IPS-18a (cell line): ENCODE data around the gene CDH2.

Source experiments
- H3K27ac ChIP-seq: one replicate; pipeline ENCODE4 v1.5.1; 2013; ENCODE audit warnings: low read length
- H3K27me3 ChIP-seq: one replicate; pipeline ENCODE4 v1.6.1; 2013; ENCODE audit warnings: mild to moderate bottlenecking, low read length; ENCODE audit not compliant: control insufficient read depth, insufficient read depth
- H3K36me3 ChIP-seq: one replicate; pipeline ENCODE4 v1.6.1; 2013; ENCODE audit warnings: low read depth, low read length; ENCODE audit not compliant: control insufficient read depth
- H3K4me1 ChIP-seq: one replicate; pipeline ENCODE4 v1.6.1; 2013; ENCODE audit warnings: low read depth, low read length; ENCODE audit not compliant: control insufficient read depth
- H3K4me3 ChIP-seq: one replicate; pipeline ENCODE4 v1.5.1; 2013; ENCODE audit warnings: low read length
- H3K9ac ChIP-seq: one replicate; pipeline ENCODE4 v1.6.1; 2013; ENCODE audit warnings: mild to moderate bottlenecking, low read length, moderate library complexity
- H3K9me3 ChIP-seq: one replicate; pipeline ENCODE4 v1.6.1; 2013; ENCODE audit warnings: low read depth, low read length; ENCODE audit not compliant: control insufficient read depth

The CDH2 gene

DNA sequence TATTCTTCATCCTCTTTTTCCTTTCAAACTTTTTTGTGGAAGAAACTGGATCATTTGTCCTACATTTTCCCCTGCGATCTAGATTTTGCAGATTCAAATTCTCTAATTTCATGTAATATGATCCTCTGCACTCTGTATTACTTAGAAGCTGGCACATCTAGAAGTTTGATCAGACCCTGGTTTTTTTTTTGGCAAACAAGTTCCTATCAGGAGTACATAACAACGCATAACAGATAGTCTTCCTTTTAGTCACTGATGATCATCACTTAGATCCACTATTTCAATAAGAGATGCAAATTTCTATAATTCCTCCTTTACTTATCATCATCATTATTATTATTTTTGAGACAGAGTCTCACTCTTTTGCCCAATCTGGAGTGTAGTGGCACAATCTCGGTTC lies 117.1 kb downstream of the CDH2 start:
- Histone ChIP-seq H3K9me3 (no peaks in the 10 kb centered on the region), H3K4me3 (no peak overlapping the region), H3K27me3 (no peaks in the 10 kb centered on the region), H3K9ac (no peak overlapping the region), H3K36me3 (no peaks in the 10 kb centered on the region), H3K4me1 (peaks cover 10% of the 10 kb centered on the region), H3K27ac (no peak overlapping the region)

DNA sequence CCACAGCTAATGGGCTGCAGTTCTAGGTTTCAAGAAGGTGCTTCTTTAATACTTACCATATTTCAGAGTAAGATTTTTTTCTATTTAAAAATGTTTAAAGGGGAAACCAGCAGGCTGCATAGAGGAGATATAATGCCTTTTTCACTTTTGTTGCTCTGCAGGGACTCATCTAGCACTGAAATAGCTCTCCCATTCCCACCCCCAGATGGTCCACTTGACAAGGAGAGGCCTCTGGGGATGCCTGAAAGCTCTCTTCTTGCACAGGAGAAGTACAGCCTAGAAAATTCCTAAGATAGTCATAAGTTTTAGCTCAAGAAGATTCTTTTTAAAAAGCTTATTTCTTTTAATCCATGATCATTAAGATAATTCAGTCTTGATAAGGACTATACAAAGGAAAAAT lies 126.4 kb downstream of the CDH2 start:
- Histone ChIP-seq H3K27me3 (no peaks in the 10 kb centered on the region), H3K4me3 (no peak overlapping the region), H3K4me1 (peaks cover 23% of the 10 kb centered on the region), H3K27ac (no peak overlapping the region), H3K9me3 (no peaks in the 10 kb centered on the region), H3K9ac (no peak overlapping the region), H3K36me3 (no peaks in the 10 kb centered on the region)

DNA sequence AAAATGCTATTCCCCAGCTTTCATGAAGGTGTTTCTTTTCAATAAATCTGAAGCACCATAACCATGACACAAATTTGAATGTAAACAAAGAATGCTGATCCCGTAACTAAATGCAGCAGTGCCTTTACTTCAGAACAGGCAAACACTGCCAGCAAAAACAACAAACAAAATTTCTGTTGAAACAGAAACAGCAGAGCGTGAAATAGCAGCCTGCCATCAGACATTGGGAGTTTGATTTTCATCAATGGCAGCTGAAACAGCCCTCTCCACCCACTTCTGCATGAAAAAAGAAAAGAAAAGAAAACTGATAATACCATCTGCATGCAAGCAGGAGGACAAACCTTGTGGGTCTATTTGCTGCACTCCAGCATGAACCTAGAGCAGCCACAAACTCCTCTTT lies 128.3 kb downstream of the CDH2 start:
- Histone ChIP-seq H3K9ac (no peak overlapping the region), H3K27ac (no peak overlapping the region), H3K27me3 (no peaks in the 10 kb centered on the region), H3K4me1 (peaks cover 30% of the 10 kb centered on the region), H3K4me3 (no peak overlapping the region), H3K36me3 (no peaks in the 10 kb centered on the region), H3K9me3 (no peaks in the 10 kb centered on the region)

DNA sequence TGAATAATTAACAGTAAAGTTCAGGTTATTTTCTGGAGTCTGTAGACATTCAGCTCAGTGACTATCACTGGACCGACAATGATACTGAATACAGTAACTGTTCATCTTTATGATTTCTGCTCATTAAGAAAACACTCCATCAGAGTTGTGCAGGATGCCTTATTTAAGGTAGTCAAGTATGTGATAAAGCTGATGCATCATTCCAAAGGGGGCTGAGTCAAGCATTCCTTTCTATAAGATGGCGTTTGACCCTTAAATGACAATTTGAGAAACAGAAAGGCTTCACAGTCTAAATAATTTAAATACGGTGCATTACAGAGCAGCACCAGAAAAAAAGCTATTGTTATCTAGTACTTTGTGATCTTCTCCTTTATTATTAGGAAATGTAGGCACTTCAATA lies 131.1 kb downstream of the CDH2 start:
- Histone ChIP-seq H3K4me3 (peak overlapping the region; percentile 28), H3K9me3 (no peaks in the 10 kb centered on the region), H3K9ac (no peak overlapping the region), H3K4me1 (peaks cover 30% of the 10 kb centered on the region), H3K27me3 (no peaks in the 10 kb centered on the region), H3K27ac (no peak overlapping the region), H3K36me3 (no peaks in the 10 kb centered on the region)

DNA sequence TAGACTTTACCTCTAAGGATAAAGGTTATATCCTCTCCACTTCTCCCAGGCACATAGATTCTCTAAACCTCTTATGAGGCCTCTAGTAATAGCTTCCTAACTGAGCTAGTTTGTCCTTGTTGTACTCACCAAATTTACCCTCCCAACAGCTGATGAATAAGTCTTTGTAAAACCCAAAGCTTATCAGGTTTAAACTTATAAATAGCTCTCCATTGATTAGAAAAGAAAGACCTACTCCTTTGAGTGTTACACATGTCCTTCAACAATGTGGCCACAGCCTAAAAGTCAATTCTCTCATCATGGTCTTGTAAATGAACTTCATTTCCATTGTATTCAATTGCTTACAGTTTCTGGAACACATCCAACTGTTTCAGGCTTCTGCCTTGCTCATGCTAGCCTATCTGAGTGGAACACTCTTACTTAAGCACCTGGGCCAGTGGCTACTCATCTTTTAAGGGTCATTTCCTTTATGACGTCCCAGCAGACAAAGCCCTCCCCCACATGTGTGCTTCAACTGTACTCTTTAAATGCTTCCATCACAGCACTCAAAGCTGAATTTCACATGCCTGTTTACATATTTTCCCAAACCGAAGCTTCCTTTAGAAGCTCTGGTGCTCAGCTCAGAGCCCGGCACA lies 131.6 kb downstream of the CDH2 start:
- Histone ChIP-seq H3K9me3 (no peaks in the 10 kb centered on the region), H3K27me3 (no peaks in the 10 kb centered on the region), H3K9ac (no peak overlapping the region), H3K36me3 (no peaks in the 10 kb centered on the region), H3K27ac (no peak overlapping the region), H3K4me3 (peak overlapping the region; percentile 28), H3K4me1 (peaks cover 30% of the 10 kb centered on the region)

DNA sequence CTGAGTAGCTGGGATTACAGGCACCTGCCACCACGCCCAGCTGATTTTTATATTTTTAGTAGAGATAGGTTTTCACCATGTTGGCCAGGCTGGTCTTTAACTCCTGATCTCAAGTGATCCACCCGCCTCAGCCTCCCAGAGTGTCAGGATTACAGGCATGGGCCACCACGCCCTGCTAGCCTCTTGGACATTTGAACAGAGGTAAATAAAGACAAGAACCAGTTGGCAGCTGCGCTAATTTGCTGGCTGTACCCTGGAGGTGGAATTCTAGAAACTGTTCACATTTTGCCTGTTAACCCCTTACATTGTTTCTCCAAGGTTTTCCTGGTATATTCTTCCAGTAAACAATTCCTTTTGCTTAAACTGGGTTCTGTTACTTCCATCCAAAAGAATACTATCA lies 132.9 kb downstream of the CDH2 start:
- Histone ChIP-seq H3K9me3 (no peaks in the 10 kb centered on the region), H3K9ac (no peak overlapping the region), H3K27ac (no peak overlapping the region), H3K4me3 (no peak overlapping the region), H3K36me3 (no peaks in the 10 kb centered on the region), H3K27me3 (no peaks in the 10 kb centered on the region), H3K4me1 (peaks cover 30% of the 10 kb centered on the region)

DNA sequence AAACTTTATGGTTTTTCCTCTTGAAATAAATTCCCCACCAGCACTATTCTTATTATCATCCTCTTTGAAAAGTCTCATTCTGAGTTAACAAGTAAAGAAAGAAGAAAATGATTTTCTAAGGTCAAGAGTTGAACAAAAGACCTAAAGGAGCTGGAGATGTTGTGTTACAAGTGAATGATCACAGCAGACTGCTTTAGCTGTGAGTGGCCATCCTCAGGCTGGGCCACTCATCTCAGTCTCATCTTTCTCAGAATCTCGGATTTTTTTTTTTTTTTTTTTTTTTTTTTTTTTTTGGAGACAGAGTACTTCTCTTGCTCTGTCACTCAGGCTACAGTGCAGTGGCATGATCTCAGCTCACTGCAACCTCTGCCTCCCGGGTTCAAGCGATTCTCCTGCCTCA lies 133.3 kb downstream of the CDH2 start:
- no peak overlapping the region for H3K4me3 ChIP-seq
- H3K9ac ChIP-seq: no peak overlapping the region
- H3K27me3 ChIP-seq: no peaks in the 10 kb centered on the region
- H3K9me3 ChIP-seq: no peaks in the 10 kb centered on the region
- H3K4me1 ChIP-seq: peaks cover 26% of the 10 kb centered on the region
- H3K36me3 ChIP-seq: no peaks in the 10 kb centered on the region
- H3K27ac ChIP-seq: no peak overlapping the region

DNA sequence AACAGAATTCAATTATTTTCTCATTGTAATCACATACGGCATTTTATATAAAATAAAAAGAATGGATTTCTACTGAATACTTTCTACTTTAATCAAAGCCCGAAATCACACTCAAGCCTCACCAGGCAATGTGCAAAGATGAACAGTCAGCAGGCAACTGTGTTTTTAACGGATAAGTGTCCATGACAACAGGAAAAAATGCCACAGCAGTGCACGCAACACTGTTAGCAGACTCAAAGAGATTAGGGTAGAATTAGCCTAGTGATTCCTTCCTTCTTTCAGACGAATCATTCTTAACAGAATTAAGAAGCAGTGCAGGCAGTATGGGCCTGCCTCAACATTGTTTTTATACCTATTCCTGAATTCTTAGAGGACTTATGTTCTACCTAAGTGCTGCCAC lies 135.6 kb downstream of the CDH2 start:
- no peaks in the 10 kb centered on the region for H3K27me3 ChIP-seq
- H3K27ac ChIP-seq: no peak overlapping the region
- peaks cover 24% of the 10 kb centered on the region for H3K4me1 ChIP-seq
- no peaks in the 10 kb centered on the region for H3K36me3 ChIP-seq
- H3K4me3 ChIP-seq: no peak overlapping the region
- no peaks in the 10 kb centered on the region for H3K9me3 ChIP-seq
- no peak overlapping the region for H3K9ac ChIP-seq

DNA sequence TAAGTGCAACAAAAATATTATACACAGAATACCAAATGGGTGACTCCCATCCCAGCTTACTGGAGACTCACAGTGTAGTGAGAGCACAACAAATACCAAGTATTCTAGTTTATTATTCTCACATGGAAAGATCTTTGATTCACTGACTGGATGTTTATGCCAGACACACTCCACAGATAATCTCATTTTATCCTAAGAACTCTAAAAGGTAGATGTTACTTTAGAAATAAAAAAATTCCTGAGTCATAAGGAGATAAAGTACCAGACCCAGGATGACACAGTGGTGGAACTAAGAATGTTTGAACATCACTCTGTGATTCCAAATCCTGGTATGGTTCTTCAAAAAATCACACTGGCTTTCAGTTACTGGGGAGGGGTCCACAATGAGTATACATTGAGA lies 136.2 kb downstream of the CDH2 start:
- Histone ChIP-seq H3K27ac (no peak overlapping the region), H3K4me1 (peaks cover 24% of the 10 kb centered on the region), H3K9me3 (no peaks in the 10 kb centered on the region), H3K36me3 (no peaks in the 10 kb centered on the region), H3K27me3 (no peaks in the 10 kb centered on the region), H3K4me3 (no peak overlapping the region), H3K9ac (no peak overlapping the region)

DNA sequence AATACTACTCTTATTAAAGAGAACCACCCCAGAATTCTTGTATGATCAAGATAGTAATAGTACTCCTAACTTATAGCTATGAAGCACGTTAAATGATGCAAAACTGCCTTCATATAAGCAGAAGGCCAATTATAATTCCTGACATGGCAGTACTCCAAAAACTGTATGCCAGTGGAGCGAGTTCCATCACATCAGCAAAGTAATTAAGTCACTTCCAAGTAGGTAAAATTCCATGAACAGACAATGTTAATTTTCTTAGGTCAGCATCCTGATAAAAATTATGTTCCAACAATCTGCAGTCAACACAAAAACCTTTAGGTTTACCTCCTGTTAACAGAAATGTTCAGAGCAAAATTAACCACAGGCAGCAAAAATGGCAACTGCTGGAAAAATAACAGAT lies 136.7 kb downstream of the CDH2 start:
- H3K9ac ChIP-seq: no peak overlapping the region
- H3K27me3 ChIP-seq: no peaks in the 10 kb centered on the region
- no peaks in the 10 kb centered on the region for H3K9me3 ChIP-seq
- H3K36me3 ChIP-seq: no peaks in the 10 kb centered on the region
- H3K4me3 ChIP-seq: no peak overlapping the region
- H3K4me1 ChIP-seq: peaks cover 24% of the 10 kb centered on the region
- H3K27ac ChIP-seq: no peak overlapping the region

DNA sequence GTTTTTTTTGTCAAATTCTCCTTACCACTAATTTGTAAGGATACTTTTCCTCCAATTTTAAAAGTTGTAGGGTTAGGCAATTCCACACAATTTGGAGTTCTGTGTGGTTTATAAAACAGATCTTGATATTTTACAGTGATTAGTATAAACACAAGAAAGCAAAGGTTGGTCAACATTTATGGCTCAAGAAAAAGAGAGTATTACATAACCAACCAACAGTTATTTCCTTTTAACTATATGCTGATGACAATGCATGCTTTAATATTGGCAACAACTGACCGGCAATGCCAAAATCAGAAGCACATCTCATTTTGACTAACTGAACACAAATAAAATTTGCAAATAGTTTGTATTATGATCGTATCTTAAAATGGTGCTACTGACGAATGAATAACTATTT lies 137.2 kb downstream of the CDH2 start:
- peaks cover 25% of the 10 kb centered on the region for H3K4me1 ChIP-seq
- no peak overlapping the region for H3K27ac ChIP-seq

DNA sequence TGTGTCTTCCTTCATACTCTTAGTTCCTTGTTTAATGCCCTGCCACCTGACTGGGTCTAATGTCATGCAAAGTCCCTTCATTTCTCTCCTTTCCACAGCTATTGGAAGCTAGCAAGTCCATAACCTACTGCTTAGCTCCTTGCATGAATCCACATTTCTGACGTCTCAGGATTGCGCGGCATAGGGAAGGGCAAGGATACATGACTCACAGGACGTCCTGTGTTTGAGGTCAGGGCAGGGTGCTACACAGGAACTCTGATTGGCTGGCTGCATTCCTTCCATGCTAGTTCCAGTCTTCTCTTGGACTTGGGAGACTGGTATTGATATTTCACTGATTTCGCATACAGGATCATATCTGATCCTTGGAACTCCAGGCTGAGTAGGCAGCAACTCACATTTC lies 137.9 kb downstream of the CDH2 start:
- Histone ChIP-seq H3K9ac (no peak overlapping the region), H3K27ac (no peak overlapping the region), H3K36me3 (no peaks in the 10 kb centered on the region), H3K9me3 (no peaks in the 10 kb centered on the region), H3K4me3 (no peak overlapping the region), H3K27me3 (no peaks in the 10 kb centered on the region), H3K4me1 (peaks cover 27% of the 10 kb centered on the region)

More for the DNA sequence above, 137.2 kb downstream of the CDH2 start:
- Histone ChIP-seq H3K36me3 (no peaks in the 10 kb centered on the region), H3K9ac (no peak overlapping the region), H3K9me3 (no peaks in the 10 kb centered on the region), H3K4me3 (no peak overlapping the region), H3K27me3 (no peaks in the 10 kb centered on the region)
